Stimulated activated CD4-positive, alpha-beta T cell treated with anti-CD3 and anti-CD28 coated beads, Interleukin-15, amount 100 ng/mL, for 24 hours (primary cell): ENCODE results near the gene AHI1.
"Not testable (repeated sequence)": the region's sequence is repeated elsewhere in the genome, so short reads cannot be mapped to it uniquely, and the experiment has no call there.

Experiments
- DNase-seq: peaks from one replicate; pipeline ENCODE4 v3.0.0-alpha.2; 2020

AHI1 gene

GRCh38 chr6:135382182-135382628 is 115.3 kb downstream of the AHI1 start:
- DNase-seq = no peak

- DNase-seq = no peak
These were observed 116.7 kb downstream of the AHI1 start for GRCh38 chr6:135380793-135381192.

GRCh38 chr6:135379647-135380046 is 117.9 kb downstream of the AHI1 start:
- no peak for DNase-seq

GRCh38 chr6:135372758-135373157 is 124.8 kb downstream of the AHI1 start:
- no peak for DNase-seq

- not testable (repeated sequence) for DNase-seq
These were observed 133.9 kb downstream of the AHI1 start for GRCh38 chr6:135363622-135364021.

GRCh38 chr6:135362124-135362523 is 135.4 kb downstream of the AHI1 start:
- no peak for DNase-seq

GRCh38 chr6:135360222-135360621 is 137.3 kb downstream of the AHI1 start:
- DNase-seq = no peak

GRCh38 chr6:135358985-135359384 is 138.6 kb downstream of the AHI1 start:
- no peak for DNase-seq

- no peak for DNase-seq
These were observed 139.2 kb downstream of the AHI1 start for GRCh38 chr6:135358251-135358821.

- no peak for DNase-seq
These were observed 143.1 kb downstream of the AHI1 start for GRCh38 chr6:135354407-135354806.

- no peak for DNase-seq
These were observed 144.4 kb downstream of the AHI1 start for GRCh38 chr6:135353113-135353512.

GRCh38 chr6:135351635-135352034 is 145.9 kb downstream of the AHI1 start:
- DNase-seq = no peak

GRCh38 chr6:135347887-135348286 is 149.7 kb downstream of the AHI1 start:
- no peak for DNase-seq

GRCh38 chr6:135346747-135347146 is 150.8 kb downstream of the AHI1 start:
- no peak for DNase-seq

GRCh38 chr6:135344526-135344925 is 153.0 kb downstream of the AHI1 start:
- no peak for DNase-seq

- not testable (repeated sequence) for DNase-seq
These were observed 157.6 kb downstream of the AHI1 start for GRCh38 chr6:135339920-135340319.

GRCh38 chr6:135334169-135334568 is 163.4 kb downstream of the AHI1 start:
- no peak for DNase-seq

GRCh38 chr6:135331002-135331401 is 166.5 kb downstream of the AHI1 start:
- no peak for DNase-seq

GRCh38 chr6:135329851-135330803 is 167.4 kb downstream of the AHI1 start:
- no peak for DNase-seq

- no peak for DNase-seq
These were observed 169.4 kb downstream of the AHI1 start for GRCh38 chr6:135328136-135328535.

- DNase-seq = no peak
These were observed 171.7 kb downstream of the AHI1 start for GRCh38 chr6:135325624-135326424.

GRCh38 chr6:135324531-135324930 is 173.0 kb downstream of the AHI1 start:
- DNase-seq = no peak

GRCh38 chr6:135323979-135324378 is 173.6 kb downstream of the AHI1 start:
- DNase-seq = no peak
